PFSK-1 (cell line): ENCODE results near the gene RPL19.

ENCODE experiments used
- FOXP2 ChIP-seq: optimal IDR thresholded peaks from 2 replicates; pipeline ENCODE3; 2011; ENCODE audit warnings: borderline replicate concordance, control low read depth, inconsistent platforms; ENCODE audit not compliant: insufficient read depth; ENCODE audit errors: extremely low read length, extremely low read depth
- POLR2AphosphoS5 ChIP-seq: IDR thresholded peaks from 2 replicates; pipeline ENCODE4 v1.6.1; 2012; ENCODE audit warnings: low read depth, mild to moderate bottlenecking, control low read depth, low read length, moderate library complexity
- SIN3A ChIP-seq: IDR thresholded peaks from 2 replicates; pipeline ENCODE4 v1.6.1; 2012; ENCODE audit warnings: mild to moderate bottlenecking, low read length, moderate library complexity, borderline replicate concordance; ENCODE audit not compliant: insufficient read depth
- TAF1 ChIP-seq: IDR thresholded peaks from 2 replicates; pipeline ENCODE4 v1.6.1; 2012; ENCODE audit warnings: low read length, control low read depth, borderline replicate concordance; ENCODE audit not compliant: insufficient read depth
- TF ChIP-seq, protein P1 (sequence below), 2 experiments: IDR thresholded peaks; 2 replicates each; pipeline versions ENCODE4 v1.6.1 to v1.8.0; 2011 to 2012; ENCODE audit warnings: low read depth in 2 of 2, low read length in 2 of 2, control low read depth in 1 of 2, inconsistent platforms in 1 of 2, mild to moderate bottlenecking in 1 of 2, moderate library complexity in 1 of 2; ENCODE audit not compliant: insufficient read depth in 1 of 2

Gene RPL19

DNA sequence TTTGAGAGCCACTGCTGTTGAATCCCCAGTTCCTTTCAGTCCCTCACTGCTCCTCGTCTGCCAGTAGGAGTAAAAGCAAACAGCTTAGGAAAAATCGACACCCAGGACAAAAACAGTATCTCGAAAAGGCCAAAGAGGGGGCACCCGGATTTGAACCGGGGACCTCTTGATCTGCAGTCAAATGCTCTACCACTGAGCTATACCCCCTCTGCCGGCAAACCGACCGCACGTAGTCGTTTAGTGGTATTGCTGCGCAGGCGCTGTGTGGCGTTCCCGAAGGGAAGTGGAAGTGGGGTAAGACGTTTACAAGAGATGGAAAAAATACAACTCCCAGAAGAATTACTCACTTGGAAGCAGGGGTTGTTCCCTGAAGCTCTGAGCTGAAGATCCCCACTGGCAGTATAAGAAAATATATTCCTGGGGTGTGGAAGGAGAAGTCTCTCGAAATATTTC, 46.5 kb upstream of the RPL19 start:
- TF ChIP-seq SIN3A (peak; percentile 62; the same call in 1 of the 2 replicates), TAF1 (peak; percentile 41; the same call in 1 of the 2 replicates), FOXP2 (no peak), POLR2AphosphoS5 (no peak)
- TF ChIP-seq, protein P1, sequence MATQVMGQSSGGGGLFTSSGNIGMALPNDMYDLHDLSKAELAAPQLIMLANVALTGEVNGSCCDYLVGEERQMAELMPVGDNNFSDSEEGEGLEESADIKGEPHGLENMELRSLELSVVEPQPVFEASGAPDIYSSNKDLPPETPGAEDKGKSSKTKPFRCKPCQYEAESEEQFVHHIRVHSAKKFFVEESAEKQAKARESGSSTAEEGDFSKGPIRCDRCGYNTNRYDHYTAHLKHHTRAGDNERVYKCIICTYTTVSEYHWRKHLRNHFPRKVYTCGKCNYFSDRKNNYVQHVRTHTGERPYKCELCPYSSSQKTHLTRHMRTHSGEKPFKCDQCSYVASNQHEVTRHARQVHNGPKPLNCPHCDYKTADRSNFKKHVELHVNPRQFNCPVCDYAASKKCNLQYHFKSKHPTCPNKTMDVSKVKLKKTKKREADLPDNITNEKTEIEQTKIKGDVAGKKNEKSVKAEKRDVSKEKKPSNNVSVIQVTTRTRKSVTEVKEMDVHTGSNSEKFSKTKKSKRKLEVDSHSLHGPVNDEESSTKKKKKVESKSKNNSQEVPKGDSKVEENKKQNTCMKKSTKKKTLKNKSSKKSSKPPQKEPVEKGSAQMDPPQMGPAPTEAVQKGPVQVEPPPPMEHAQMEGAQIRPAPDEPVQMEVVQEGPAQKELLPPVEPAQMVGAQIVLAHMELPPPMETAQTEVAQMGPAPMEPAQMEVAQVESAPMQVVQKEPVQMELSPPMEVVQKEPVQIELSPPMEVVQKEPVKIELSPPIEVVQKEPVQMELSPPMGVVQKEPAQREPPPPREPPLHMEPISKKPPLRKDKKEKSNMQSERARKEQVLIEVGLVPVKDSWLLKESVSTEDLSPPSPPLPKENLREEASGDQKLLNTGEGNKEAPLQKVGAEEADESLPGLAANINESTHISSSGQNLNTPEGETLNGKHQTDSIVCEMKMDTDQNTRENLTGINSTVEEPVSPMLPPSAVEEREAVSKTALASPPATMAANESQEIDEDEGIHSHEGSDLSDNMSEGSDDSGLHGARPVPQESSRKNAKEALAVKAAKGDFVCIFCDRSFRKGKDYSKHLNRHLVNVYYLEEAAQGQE (IDR thresholded peaks at IDR 0.05; ENCODE audit: insufficient read depth in 1 of 2, low read depth in 2 of 2, low read length in 2 of 2), result peak in 1 of 2 experiments; percentile 65; a peak in 2 of 4 replicates

DNA sequence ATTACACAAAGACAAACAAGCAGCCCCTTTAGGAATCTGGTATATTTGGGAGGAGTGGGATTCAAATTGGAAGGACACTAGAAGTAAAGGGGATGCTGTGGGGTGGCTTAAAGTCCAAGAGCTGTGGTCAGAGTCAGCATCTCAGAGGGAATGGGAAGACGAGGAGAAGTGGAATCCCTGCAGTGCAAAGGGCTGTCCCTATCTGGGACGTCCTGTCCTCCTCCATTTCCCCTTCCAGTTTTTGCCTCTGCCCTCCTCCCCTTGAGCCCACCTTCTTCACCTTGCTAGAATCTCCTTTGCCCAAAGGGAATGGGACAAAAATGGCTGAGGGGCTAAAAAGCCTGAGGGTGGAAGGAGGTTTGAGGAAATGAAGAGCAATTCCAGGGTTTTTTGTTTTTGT, 44.4 kb upstream of the RPL19 start:
- TF ChIP-seq POLR2AphosphoS5, result no peak
- TF ChIP-seq TAF1, result no peak
- no peak for TF ChIP-seq SIN3A
- TF ChIP-seq, protein P1 (IDR thresholded peaks at IDR 0.05; ENCODE audit: insufficient read depth in 1 of 2, low read depth in 2 of 2, low read length in 2 of 2), result no peak
- no peak for TF ChIP-seq FOXP2

DNA sequence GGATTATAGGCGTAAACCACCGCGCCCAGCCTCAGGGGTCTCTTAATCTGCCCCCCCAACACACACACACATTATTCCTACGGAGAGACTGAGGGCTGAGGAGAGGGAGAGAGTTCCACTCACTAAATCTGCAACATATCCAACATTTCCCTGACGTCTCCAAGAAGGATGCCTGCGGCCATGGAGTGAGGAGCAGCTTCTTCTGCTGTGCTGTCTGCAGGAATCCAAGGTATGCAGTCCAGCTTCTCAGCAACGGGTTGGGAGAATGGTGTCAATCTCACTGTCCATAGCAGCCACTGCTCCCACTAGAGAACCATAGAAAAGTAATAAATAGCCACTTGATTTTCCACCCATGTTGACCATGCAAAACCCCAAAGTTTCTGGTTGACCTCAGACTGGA, 43.6 kb upstream of the RPL19 start:
- no peak for TF ChIP-seq SIN3A
- TF ChIP-seq FOXP2, result no peak
- TF ChIP-seq TAF1, result no peak
- TF ChIP-seq POLR2AphosphoS5, result no peak
- TF ChIP-seq, protein P1 (IDR thresholded peaks at IDR 0.05; ENCODE audit: insufficient read depth in 1 of 2, low read depth in 2 of 2, low read length in 2 of 2), result no peak

DNA sequence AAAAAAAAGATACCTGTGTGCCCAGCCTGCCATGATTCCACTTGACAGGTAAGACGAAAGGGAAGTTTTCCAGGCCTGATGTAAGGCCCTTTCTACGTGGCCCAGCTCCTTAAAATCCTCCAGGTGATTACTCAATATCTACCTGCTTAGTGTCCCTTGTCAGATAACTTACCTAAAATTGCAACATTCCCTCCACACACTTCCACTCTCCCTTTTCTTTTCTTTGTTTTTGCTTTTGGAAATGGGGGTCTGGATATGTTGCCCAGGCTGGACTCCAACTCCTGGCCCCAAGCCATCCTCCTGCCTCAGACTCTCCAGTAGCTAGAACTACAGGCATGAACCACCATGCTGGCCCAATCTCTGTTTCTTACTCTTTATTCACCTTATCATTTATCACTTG, 41.5 kb upstream of the RPL19 start:
- TF ChIP-seq TAF1, result no peak
- TF ChIP-seq POLR2AphosphoS5, result no peak
- TF ChIP-seq, protein P1 (IDR thresholded peaks at IDR 0.05; ENCODE audit: insufficient read depth in 1 of 2, low read depth in 2 of 2, low read length in 2 of 2), result no peak
- no peak for TF ChIP-seq SIN3A
- no peak for TF ChIP-seq FOXP2

DNA sequence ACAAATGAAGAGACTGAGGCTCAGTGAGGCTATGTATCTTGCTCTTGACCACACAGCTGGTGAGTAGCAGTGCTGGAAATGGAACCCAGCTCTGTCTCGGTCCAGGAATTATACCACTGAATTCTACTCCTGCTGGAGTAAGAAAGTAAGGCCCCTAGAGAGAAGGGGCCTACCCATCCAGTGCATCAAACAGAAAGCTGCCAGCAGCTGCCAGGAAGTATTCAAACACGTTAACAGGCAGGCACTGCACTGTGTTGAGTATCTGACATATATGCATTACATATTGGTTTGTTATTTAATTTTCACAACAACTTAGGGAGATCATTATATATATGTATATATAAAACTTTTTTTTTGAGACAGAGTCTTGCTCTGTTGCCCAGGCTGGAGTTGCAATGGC, 38.1 kb upstream of the RPL19 start:
- TF ChIP-seq, protein P1 (IDR thresholded peaks at IDR 0.05; ENCODE audit: insufficient read depth in 1 of 2, low read depth in 2 of 2, low read length in 2 of 2), result no peak
- TF ChIP-seq POLR2AphosphoS5 (no peak), FOXP2 (no peak), TAF1 (no peak), SIN3A (no peak)
